HG03039 (cell line): ENCODE measurements around the gene ERGIC1.

ENCODE experiments used
- ATAC-seq: cut with Tn5 transposase; IDR thresholded peaks from one replicate; pipeline ENCODE4 v1.9.1; 2021; ENCODE audit warnings: mild to moderate bottlenecking, moderate library complexity; ENCODE audit not compliant: unreplicated experiment

The ERGIC1 gene

GRCh38 chr5:172911976-172912375 is 77.9 kb downstream of the ERGIC1 start:
- ATAC-seq: no peak

- no peak for ATAC-seq
Measured at GRCh38 chr5:172913117-172913850, 79.2 kb downstream of the ERGIC1 start.

- no peak for ATAC-seq
Measured at GRCh38 chr5:172915514-172915913, 81.5 kb downstream of the ERGIC1 start.

DNA sequence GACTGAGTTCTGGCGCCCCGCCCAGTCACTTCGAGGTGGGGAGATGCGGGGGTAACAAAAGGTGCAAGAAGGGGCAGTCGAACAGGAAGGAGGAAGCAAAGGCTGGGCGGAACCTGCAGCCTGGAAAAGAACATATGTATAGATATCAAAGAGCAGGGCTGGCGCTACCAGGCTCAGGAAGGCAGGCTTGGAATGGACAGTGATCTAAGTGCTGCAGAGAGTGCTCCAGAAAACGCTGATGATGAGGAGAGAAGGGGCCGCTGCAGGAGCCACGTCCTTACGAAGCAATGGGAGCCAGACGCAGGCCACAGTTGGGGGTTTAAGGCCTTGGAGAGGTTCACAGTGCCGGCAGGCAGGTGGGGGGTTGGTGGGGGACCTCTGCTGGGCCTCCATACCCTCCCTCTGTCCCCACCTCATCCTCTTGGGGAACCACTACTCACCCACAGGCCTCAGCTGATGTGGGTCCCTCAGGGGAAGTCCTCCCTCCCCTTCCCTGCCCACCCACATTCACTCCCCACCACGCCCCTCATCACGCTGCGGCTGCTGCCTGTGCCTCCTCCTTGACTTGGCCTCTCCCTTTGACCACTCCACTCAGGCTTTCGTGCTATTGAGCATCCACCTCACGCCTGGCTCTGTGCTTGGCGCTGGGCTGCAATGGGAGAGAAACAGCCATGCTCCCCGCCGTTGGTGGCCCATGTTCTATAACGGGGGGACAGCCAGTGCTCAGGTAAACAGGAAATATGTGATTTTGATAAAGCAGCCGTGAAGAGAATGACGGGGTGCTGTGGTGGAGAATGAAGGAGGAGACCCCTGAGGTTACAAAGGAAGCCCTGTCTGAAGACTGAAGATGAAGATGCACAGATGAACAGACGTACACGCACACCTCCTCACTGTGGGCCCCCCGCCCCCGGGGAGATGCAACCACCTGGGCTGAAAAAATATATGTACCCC is 84.6 kb downstream of the ERGIC1 start:
- ATAC-seq: no peak

- ATAC-seq: no peak
Measured at GRCh38 chr5:172919525-172920446, 85.7 kb downstream of the ERGIC1 start.

GRCh38 chr5:172920447-172920849 is 86.4 kb downstream of the ERGIC1 start:
- no peak for ATAC-seq

- no peak for ATAC-seq
Measured at GRCh38 chr5:172920995-172921394, 86.9 kb downstream of the ERGIC1 start.

DNA sequence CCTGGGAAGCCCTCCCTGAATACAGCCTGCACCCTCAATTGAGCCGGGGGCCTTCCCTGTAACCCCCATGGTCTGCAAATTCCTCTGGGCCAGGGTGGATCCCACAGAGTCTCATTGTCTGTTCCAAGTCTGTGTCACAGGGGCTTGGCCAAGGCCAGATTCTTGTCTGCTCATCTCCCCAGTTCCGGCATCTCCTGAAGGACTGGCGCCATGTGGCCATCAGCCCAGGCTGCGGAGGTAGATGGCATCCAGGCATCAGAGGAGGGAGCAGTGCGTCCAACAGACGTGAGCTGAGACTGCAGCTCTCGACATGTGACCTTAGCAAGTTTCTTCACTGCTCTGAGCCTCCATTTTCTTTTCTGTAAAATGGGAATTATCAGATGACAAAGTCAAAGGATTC is 87.9 kb downstream of the ERGIC1 start:
- no peak for ATAC-seq

- ATAC-seq: no peak
Measured at GRCh38 chr5:172923539-172923938, 89.5 kb downstream of the ERGIC1 start.

GRCh38 chr5:172925336-172925948 is 91.4 kb downstream of the ERGIC1 start:
- ATAC-seq: no peak

- no peak for ATAC-seq
Measured at GRCh38 chr5:172926008-172926523, 92.0 kb downstream of the ERGIC1 start.

DNA sequence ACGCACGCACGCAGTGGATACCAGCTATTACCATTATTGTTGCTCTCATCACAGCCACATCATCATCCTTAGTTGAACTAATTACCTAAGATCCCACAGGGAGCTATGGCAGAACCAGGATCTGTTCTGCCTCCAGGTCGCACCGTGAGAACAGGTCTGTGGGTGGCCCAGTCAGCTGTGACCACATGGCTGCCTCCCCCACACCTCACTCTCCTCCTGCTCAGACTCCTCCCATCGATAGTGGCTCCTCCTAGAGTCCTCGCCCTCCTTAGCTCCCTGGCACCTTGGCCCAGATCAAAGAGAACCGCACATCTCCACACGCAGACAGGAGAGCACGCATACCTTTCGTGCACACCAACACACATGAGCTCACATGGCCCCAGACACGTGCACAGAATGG is 92.7 kb downstream of the ERGIC1 start:
- ATAC-seq: no peak

DNA sequence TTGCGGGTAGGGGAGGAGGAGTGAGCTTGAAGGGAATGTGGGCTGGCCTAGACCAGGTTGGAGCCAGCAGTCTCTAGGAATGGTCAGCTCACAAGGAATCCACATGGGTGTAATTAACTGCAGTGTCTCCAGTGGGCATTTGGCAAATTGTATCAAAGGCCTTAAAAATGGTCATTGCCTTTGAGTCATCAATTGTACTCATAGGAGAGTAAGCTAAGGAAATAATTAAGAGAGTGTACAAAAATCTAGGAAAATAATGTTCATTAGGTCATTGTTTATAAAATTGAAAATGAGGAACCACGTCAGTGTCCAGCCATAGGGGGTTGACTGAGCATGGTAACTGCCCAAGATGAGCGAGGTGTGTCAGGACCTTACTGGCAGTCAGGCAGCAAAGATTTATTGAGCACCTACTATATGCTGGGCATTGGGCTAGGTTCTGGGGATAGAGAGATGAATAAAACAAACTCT is 95.4 kb downstream of the ERGIC1 start:
- ATAC-seq: no peak

DNA sequence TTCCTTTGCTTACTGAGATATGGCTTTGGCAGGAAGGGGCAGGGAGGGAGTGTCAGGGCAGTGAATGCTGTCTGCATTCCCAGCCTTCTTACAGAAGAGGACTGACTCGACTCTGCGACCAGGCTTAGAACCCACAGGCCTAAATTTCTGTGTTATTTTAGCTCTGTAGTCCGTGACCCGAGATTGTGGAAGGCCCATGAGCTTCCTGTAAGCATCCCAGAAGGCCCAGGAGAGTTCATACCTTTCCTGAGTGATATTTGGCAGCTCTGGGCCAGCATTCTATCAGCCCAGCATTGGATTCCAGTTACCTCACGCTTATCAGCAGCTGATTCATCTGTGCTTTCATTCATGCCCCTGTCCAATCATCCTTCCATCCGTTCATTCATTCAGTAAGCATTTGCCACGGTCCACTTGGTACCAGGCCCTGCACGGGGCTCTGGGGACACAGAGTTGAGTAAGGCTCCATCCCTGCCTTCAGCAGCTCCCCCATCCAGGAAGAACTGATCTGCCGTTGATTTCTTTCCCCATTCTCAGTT is 97.0 kb downstream of the ERGIC1 start:
- ATAC-seq: no peak

DNA sequence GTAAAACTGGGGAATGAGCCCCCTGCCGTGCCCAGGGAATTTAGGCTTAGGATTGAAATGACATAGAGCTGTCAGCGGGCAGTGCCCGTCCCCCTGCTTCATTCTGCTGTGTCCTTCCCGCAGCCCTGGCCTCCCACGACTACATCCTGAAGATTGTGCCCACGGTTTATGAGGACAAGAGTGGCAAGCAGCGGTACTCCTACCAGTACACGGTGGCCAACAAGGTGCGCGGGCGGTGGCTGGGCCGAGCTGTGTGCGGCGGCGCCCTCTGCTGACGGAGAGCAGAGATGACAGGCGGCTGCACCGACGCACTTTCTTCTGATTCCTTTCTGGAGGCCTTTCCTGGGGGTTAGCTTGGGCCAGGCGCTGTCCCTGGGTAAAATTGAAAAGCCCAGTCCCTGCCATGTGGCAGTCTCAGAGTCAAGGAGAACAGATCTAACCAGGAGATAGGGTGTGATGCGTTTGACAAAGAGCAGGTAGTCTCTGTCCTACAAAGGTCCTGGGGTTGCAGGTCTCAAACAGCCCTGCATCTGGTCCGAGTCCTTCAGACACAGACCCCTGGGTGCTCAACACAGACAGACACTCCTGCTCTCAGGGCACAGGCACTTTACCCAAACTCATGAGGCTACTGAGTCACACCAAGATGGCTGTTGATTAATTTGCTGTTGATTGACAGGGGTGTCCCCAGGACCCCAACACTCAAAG is 98.4 kb downstream of the ERGIC1 start:
- ATAC-seq: peak; percentile 53

GRCh38 chr5:172933238-172933637 is 99.2 kb downstream of the ERGIC1 start:
- no peak for ATAC-seq

- ATAC-seq: no peak
Measured at GRCh38 chr5:172935096-172935495, 101.0 kb downstream of the ERGIC1 start.

DNA sequence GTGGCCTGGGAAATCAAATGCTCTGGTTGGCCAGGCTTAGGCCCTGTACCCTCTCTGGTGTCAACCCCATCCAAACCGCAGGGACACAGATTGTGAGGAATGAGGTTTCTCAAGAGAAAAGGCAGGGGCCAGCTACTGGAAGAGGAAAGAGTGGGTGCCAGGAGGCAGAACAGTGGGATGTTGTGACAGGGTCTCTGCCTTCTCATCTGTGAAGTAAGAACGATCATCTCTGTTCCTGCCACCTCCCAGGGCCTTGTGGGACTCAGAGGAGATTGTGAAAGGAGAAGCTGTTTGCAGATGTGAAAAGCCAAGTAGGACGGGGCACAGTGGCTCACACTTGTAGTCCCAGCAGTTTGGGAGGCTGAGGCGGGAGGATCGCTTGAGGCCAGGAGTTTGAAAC is 102.3 kb downstream of the ERGIC1 start:
- no peak for ATAC-seq

GRCh38 chr5:172939071-172939470 is 105.0 kb downstream of the ERGIC1 start:
- no peak for ATAC-seq
